NB4 (cell line): ENCODE results near the gene OLFML1.

Experiments used
- CTCF ChIP-seq: IDR thresholded peaks from one replicate; pipeline ENCODE4 v1.5.1; 2012; ENCODE audit warnings: low read depth, low read length
- MAX ChIP-seq: IDR thresholded peaks from 2 replicates; pipeline ENCODE4 v1.6.1; 2011; ENCODE audit warnings: low read depth, low read length
- MYC ChIP-seq: IDR thresholded peaks from 2 replicates; pipeline ENCODE4 v1.6.1; 2011; ENCODE audit warnings: low read depth, low read length
- POLR2A ChIP-seq: IDR thresholded peaks from 2 replicates; pipeline ENCODE4 v1.6.1; 2011; ENCODE audit warnings: mild to moderate bottlenecking; ENCODE audit not compliant: insufficient read length; ENCODE audit errors: extremely low read depth

GRCh38 chr11:7467652-7468051 is 17.7 kb upstream of the OLFML1 start:
- TF ChIP-seq CTCF, result no peak
- TF ChIP-seq MYC, result no peak
- TF ChIP-seq POLR2A, result no peak
- TF ChIP-seq MAX, result no peak
